K562 (cell line): ENCODE results near the gene CCDC50. TPM values are rescaled to one million over a fixed set of nuclear protein-coding genes. Genes with fewer than 3 reads are reported as not detected.
A peak's percentile ranks its signal among the peaks of the same experiment; 100 is the strongest.

Experiments used
- ATAC-seq: fragments of 200-7000 bp; cut with Tn5 transposase; 3 replicates; pipeline ENCODE4 v1.9.1; 2020; ENCODE audit warnings: moderate library complexity
- BruUV-seq: library from RNA; stranded (reverse); fragments of 400-500 nt; replicated peaks from 2 replicates; lab custom pipeline; 2021; lab: Mats Ljungman, UMichigan
- CTCF ChIA-PET: fragments of 300-600 bp; formaldehyde crosslinking; extraction: SDS; loops from one replicate; lab custom pipeline; 2021; ENCODE audit warnings: low intra/inter-chr PET ratio; lab: Yijun Ruan, JAX
- POLR2A ChIA-PET: fragments of 300-600, 350-650 bp; sonication (Branson Sonifier 250); formaldehyde crosslinking; extraction: SDS; loops from one replicate; lab custom pipeline; 2021; ENCODE audit warnings: antibody characterized with exemption, inconsistent platforms; lab: Yijun Ruan, JAX
- DNase-seq, 4 experiments: peaks; one replicate each; pipeline versions ENCODE4 v3.0.0 to v3.0.0-alpha.2; 2011 to 2018; ENCODE audit warnings: low spot score in 3 of 4, mixed read lengths in 3 of 4; ENCODE audit errors: extremely low read depth in 1 of 4
- FAIRE-seq: peaks from 2 replicates; lab custom pipeline; 2011; peaks lifted over from hg19 to GRCh38; lab: Jason Lieb, UNC
- H2AFZ ChIP-seq: 2 replicates; pipeline ENCODE4 v1.6.0; 2011; ENCODE audit warnings: low read depth, low read length, control low read depth, inconsistent platforms
- H3K27ac ChIP-seq: fragments of 200-600 bp; 3 replicates; pipeline ENCODE4 v1.8.0; 2011; ENCODE audit warnings: low read depth, mild to moderate bottlenecking, control low read depth, inconsistent platforms, low read length, moderate library complexity, mixed read lengths; ENCODE audit errors: extremely low read depth
- H3K27me3 ChIP-seq, 2 experiments: fragments of 300-600 bp in 1 of 2; 2 replicates in 1 of 2; 3 replicates in 1 of 2; pipeline versions ENCODE4 v1.6.0 to v1.8.0; 2011; ENCODE audit warnings: inconsistent platforms in 2 of 2, low read length in 2 of 2, mild to moderate bottlenecking in 1 of 2, mixed read lengths in 1 of 2, moderate library complexity in 1 of 2; ENCODE audit not compliant: control insufficient read depth in 2 of 2, insufficient read depth in 2 of 2
- H3K36me3 ChIP-seq: fragments of 300-600 bp; 3 replicates; pipeline ENCODE4 v1.8.0; 2011; ENCODE audit warnings: mild to moderate bottlenecking, low read length, inconsistent platforms; ENCODE audit not compliant: control insufficient read depth, insufficient read depth
- H3K4me1 ChIP-seq, 2 experiments: fragments of 200-600 bp in 1 of 2; replicated peaks in 1 of 2; 2 replicates in 1 of 2; 3 replicates in 1 of 2; pipeline versions ENCODE4 v1.5.1 to v1.8.0; 2011; ENCODE audit warnings: inconsistent platforms in 2 of 2, low read length in 2 of 2, mild to moderate bottlenecking in 1 of 2, mixed read lengths in 1 of 2, moderate library complexity in 1 of 2; ENCODE audit not compliant: control insufficient read depth in 2 of 2, insufficient read depth in 2 of 2
- H3K4me2 ChIP-seq: 2 replicates; pipeline ENCODE4 v1.6.1; 2011; ENCODE audit warnings: low read length, control low read depth, inconsistent platforms, mixed read lengths; ENCODE audit not compliant: insufficient read depth
- H3K4me3 ChIP-seq: fragments of 200-600 bp; sonication (generic), shearing (Covaris generic); 2 replicates; pipeline ENCODE4 v1.5.1; 2016; ENCODE audit warnings: control low read depth, inconsistent platforms
- H3K79me2 ChIP-seq: fragments of 200-600 bp; 3 replicates; pipeline ENCODE4 v1.8.0; 2011; ENCODE audit warnings: low read length, inconsistent platforms; ENCODE audit not compliant: control insufficient read depth, insufficient read depth
- H3K9ac ChIP-seq, 2 experiments: 2 replicates each; pipeline versions ENCODE4 v1.6.0 to v1.6.1; 2011; ENCODE audit warnings: low read depth in 2 of 2, low read length in 2 of 2, control low read depth in 1 of 2, inconsistent platforms in 1 of 2, mild to moderate bottlenecking in 1 of 2, mixed read lengths in 1 of 2; ENCODE audit not compliant: insufficient read depth in 1 of 2
- H3K9me1 ChIP-seq: one replicate; pipeline ENCODE4 v1.6.0; 2011; ENCODE audit warnings: inconsistent platforms, mild to moderate bottlenecking, low read length, moderate library complexity; ENCODE audit not compliant: control insufficient read depth, insufficient read depth
- H3K9me3 ChIP-seq: replicated peaks from 2 replicates; pipeline ENCODE4 v1.5.1; 2011; ENCODE audit warnings: low read depth, low read length, inconsistent platforms; ENCODE audit not compliant: control insufficient read depth, insufficient read depth
- H4K20me1 ChIP-seq: replicated peaks from 2 replicates; pipeline ENCODE4 v1.6.1; 2011; ENCODE audit warnings: low read length, inconsistent platforms, mixed read lengths; ENCODE audit not compliant: control insufficient read depth, insufficient read depth
- AFF1 ChIP-seq, 2 experiments: fragments of 450-650 bp; IDR thresholded peaks; 2 replicates each; pipeline ENCODE4 v1.6.1; 2018; ENCODE audit warnings: mild to moderate bottlenecking in 2 of 2, low read depth in 1 of 2; ENCODE audit not compliant: partially characterized antibody in 2 of 2
- CBFB ChIP-seq: sonication (generic); formaldehyde crosslinking; IDR thresholded peaks from 2 replicates; pipeline ENCODE4 v1.4.0; 2020; ENCODE audit warnings: mild to moderate bottlenecking, missing genetic modification reagents
- CBX3 ChIP-seq, 2 experiments: IDR thresholded peaks; 1 replicate in 1 of 2; 2 replicates in 1 of 2; pipeline ENCODE4 v1.6.1; 2012; ENCODE audit warnings: inconsistent platforms in 2 of 2, low read length in 2 of 2, borderline replicate concordance in 1 of 2, control low read depth in 1 of 2
- GTF2A2 ChIP-seq: IDR thresholded peaks from 2 replicates; pipeline ENCODE4 v1.6.1; 2016; ENCODE audit warnings: mild to moderate bottlenecking, missing genetic modification characterization, missing compliant biosample characterization
- PHF8 ChIP-seq: fragments of 200-600 bp; sonication (generic); IDR thresholded peaks from 2 replicates; pipeline ENCODE4 v1.6.1; 2012; ENCODE audit warnings: mixed run types, mild to moderate bottlenecking, inconsistent platforms, low read length, moderate library complexity, borderline replicate concordance
- SMARCA4 ChIP-seq: fragments of 450-650 bp; IDR thresholded peaks from 2 replicates; pipeline ENCODE4 v1.6.1; 2016
- TAF7 ChIP-seq: fragments of 450-650 bp; IDR thresholded peaks from 2 replicates; pipeline ENCODE4 v1.6.1; 2016; ENCODE audit warnings: missing genetic modification characterization, missing compliant biosample characterization
- TEAD4 ChIP-seq, 2 experiments: sonication (generic) in 1 of 2; formaldehyde crosslinking in 1 of 2; IDR thresholded peaks; 2 replicates each; pipeline versions ENCODE4 v1.6.1 to v1.8.0; 2012 to 2022; ENCODE audit warnings: borderline replicate concordance in 1 of 2, inconsistent platforms in 1 of 2, low read length in 1 of 2, mild to moderate bottlenecking in 1 of 2, missing genetic modification reagents in 1 of 2
- VEZF1 ChIP-seq: fragments of 200-800 bp; sonication (Bioruptor generic); IDR thresholded peaks from 2 replicates; pipeline ENCODE4 v1.6.1; 2017; ENCODE audit warnings: missing genetic modification characterization, missing compliant biosample characterization
- ZFX ChIP-seq: sonication (generic); formaldehyde crosslinking; IDR thresholded peaks from 2 replicates; pipeline ENCODE4 v1.8.0; 2022; ENCODE audit warnings: mild to moderate bottlenecking, missing genetic modification reagents, moderate library complexity
- WGBS: fragments of 100-300 bp; shearing (Covaris generic); methylation state at CpG from one replicate; pipeline ENCODE4 v1.1.6; 2016; ENCODE audit warnings: low coverage, mixed read lengths; ENCODE audit not compliant: insufficient coverage; ENCODE audit errors: missing lambda C conversion rate; 5-methylcytosine and 5-hydroxymethylcytosine counted together
- in situ Hi-C: fragments of 300-500 bp; cut with MboI; formaldehyde crosslinking; loops from 4 replicates; pipeline ENCODE4 v1.15.0; 2018; ENCODE audit warnings: inconsistent platforms, mixed read lengths
- intact Hi-C: fragments of 100-400 bp; cut with micrococcal nuclease; formaldehyde crosslinking; loops from 2 replicates; pipeline ENCODE4 v1.14.2; 2022
- polyA plus RNA-seq, 8 experiments: library from polyadenylated mRNA; depleted of rRNA in 4 of 8; stranded (reverse) in 5 of 8; unstranded in 3 of 8; fragments of >200 nt; fragmentation: Nextera tagmentation in 2 of 8; fragmentation: Illumina TruSeq in 1 of 8; extraction: Ambion mirVana in 2 of 8; extraction: Trizol in 1 of 8; gene quantifications; 2 replicates each; pipeline versions ENCODE4 v1.2.1 to v1.2.3, GENCODE V29; 2011 to 2014; ENCODE audit warnings: inconsistent platforms in 1 of 8, missing spikeins in 1 of 8
- total RNA-seq, 7 experiments: library from RNA; depleted of rRNA in 6 of 7; stranded (reverse); fragments of >200 nt in 6 of 7; fragmentation: Illumina TruSeq in 2 of 7; extraction: Trizol in 2 of 7; gene quantifications; 2 replicates each; pipeline versions ENCODE4 v1.2.1 to v1.2.3, GENCODE V29; 2011 to 2021; ENCODE audit warnings: low replicate concordance in 1 of 7

CCDC50 gene
- total and polyA plus RNA-seq, 9 of the 15 experiments (the other 6 are each of a cell fraction or from before 2014, with no cell fraction given): 8.4 to 63.4 (median 40.4) TPM

GRCh38 chr3:191425322-191425734, 96.1 kb downstream of the CCDC50 start:
- peak; percentile 86 for FAIRE-seq
- peak in 1 of 2 experiments; percentile 49; a peak in 1 of 3 replicates for TF ChIP-seq CBX3 (IDR thresholded peaks at IDR 0.05; ENCODE audit: borderline replicate concordance in 1 of 2, low read length in 2 of 2)
- no peak for TF ChIP-seq SMARCA4
- 0 out of 2 replicates have a peak, but pooled peaks have one; percentile 15 for TF ChIP-seq VEZF1 (CRISPR knock-in tag)
- no peak for TF ChIP-seq CBFB (CRISPR knock-in tag)
- TF ChIP-seq AFF1 (IDR thresholded peaks at IDR 0.05; ENCODE audit: low read depth in 1 of 2, partially characterized antibody in 2 of 2): peak in 1 of 2 experiments; percentile 22
- peak; percentile 69 for TF ChIP-seq ZFX (CRISPR knock-in tag)
- TF ChIP-seq TAF7 (tag): peak; percentile 76
- TF ChIP-seq TEAD4 (IDR thresholded peaks at IDR 0.05; ENCODE audit: low read length): peak; percentile 35; the same call in 1 of the 2 replicates
- no peak for TF ChIP-seq TEAD4 (CRISPR knock-in tag; IDR thresholded peaks at IDR 0.05; ENCODE audit: borderline replicate concordance)
- 0 out of 2 replicates have a peak, but pooled peaks have one; percentile 30 for TF ChIP-seq GTF2A2
- TF ChIP-seq PHF8: peak; percentile 54; the same call in 1 of the 2 replicates

More at GRCh38 chr3:191425322-191425734, 96.1 kb downstream of the CCDC50 start:
- Histone ChIP-seq H3K9ac (peak overlapping the region in 1 of 2 experiments; percentile 87; a peak in 2 of 4 replicates), H4K20me1 (no peaks in the 10 kb centered on the region), H3K4me3 (peak overlapping the region; percentile 56), H3K9me1 (no peaks in the 10 kb centered on the region), H3K4me2 (peak overlapping the region; percentile 86), H3K79me2 (peaks cover 48% of the 10 kb centered on the region), H3K27me3 (no peaks in the 10 kb centered on the region), H3K27ac (peak overlapping the region; percentile 71), H3K4me1 (peaks cover 0 to 3% of the 10 kb centered on the region in 2 experiments; a peak in 2 of 5 replicates), H3K9me3 (no peaks in the 10 kb centered on the region), H2AFZ (peak overlapping the region; percentile 95), H3K36me3 (peaks cover 3% of the 10 kb centered on the region; the same call in 1 of the 3 replicates)
- in situ Hi-C loops: no loop called here
- ATAC-seq: peak; percentile 88
- BruUV-seq: no TSS peak
- intact Hi-C loops: loop anchor here (5.0 kb wide), 1 partner anchor 72 kb away; no protein-coding TSS in a partner anchor
- DNase-seq: peak; percentile 37 to 85 (median 51)
- ChIA-PET CTCF (no interaction called here), POLR2A (interaction anchor here (0.7 to 0.9 kb wide), 4 partner anchors 19 to 804 kb away, joined by 3 to 4 read pairs (median 3); no protein-coding TSS in a partner anchor)
- WGBS: 1% methylated on average over 11 of the region's 11 CpGs
